GM18951 (cell line): ENCODE measurements around the gene PBX4.

Experiments
- POLR2A ChIP-seq: IDR thresholded peaks from 4 replicates; pipeline ENCODE4 v1.6.1; 2011; ENCODE audit warnings: mild to moderate bottlenecking; ENCODE audit not compliant: insufficient read length, insufficient read depth; ENCODE audit errors: extremely low read depth
- in situ Hi-C: fragments of 300-500 bp; cut with MboI; formaldehyde crosslinking; loops from one replicate; pipeline ENCODE4 v1.12.0; 2022; ENCODE audit warnings: low sequenced_read_pairs, mixed read lengths, inconsistent platforms; ENCODE audit not compliant: unreplicated experiment

Gene PBX4

GRCh38 chr19:19537075-19538048 is 81.1 kb downstream of the PBX4 start:
- in situ Hi-C loops: loop anchor here (25.0 kb wide), 1 partner anchor 425 kb away; no protein-coding TSS in a partner anchor
- TF ChIP-seq POLR2A: no peak

GRCh38 chr19:19535311-19536191 is 82.9 kb downstream of the PBX4 start:
- in situ Hi-C loops: loop anchor here (25.0 kb wide), 1 partner anchor 427 kb away; no protein-coding TSS in a partner anchor
- no peak for TF ChIP-seq POLR2A

- in situ Hi-C loops: loop anchor here (5.0 to 25.0 kb wide), 2 partner anchors 108 to 428 kb away; partner anchors contain the start of gene GMIP
- TF ChIP-seq POLR2A: no peak
Observed at GRCh38 chr19:19534556-19535265, 83.8 kb downstream of the PBX4 start.

GRCh38 chr19:19533841-19534240 is 84.6 kb downstream of the PBX4 start:
- in situ Hi-C loops: loop anchor here (5.0 to 25.0 kb wide), 2 partner anchors 108 to 428 kb away; partner anchors contain the start of gene GMIP
- TF ChIP-seq POLR2A: no peak

- TF ChIP-seq POLR2A: no peak
- in situ Hi-C loops: loop anchor here (5.0 to 25.0 kb wide), 2 partner anchors 109 to 429 kb away; partner anchors contain the start of gene GMIP
Observed at GRCh38 chr19:19532806-19533701, 85.4 kb downstream of the PBX4 start.

- in situ Hi-C loops: loop anchor here (5.0 to 25.0 kb wide), 2 partner anchors 110 to 430 kb away; partner anchors contain the start of gene GMIP
- peak; percentile 19 for TF ChIP-seq POLR2A
Observed at GRCh38 chr19:19531951-19532805, 86.3 kb downstream of the PBX4 start.

GRCh38 chr19:19530889-19531288 is 87.6 kb downstream of the PBX4 start:
- no peak for TF ChIP-seq POLR2A

GRCh38 chr19:19530423-19530804 is 88.1 kb downstream of the PBX4 start:
- no peak for TF ChIP-seq POLR2A
- in situ Hi-C loops: loop anchor here (5.0 to 25.0 kb wide), 2 partner anchors 112 to 432 kb away; partner anchors contain the start of gene GMIP

More at GRCh38 chr19:19530889-19531288, 87.6 kb downstream of the PBX4 start:
- in situ Hi-C loops: loop anchor here (5.0 to 25.0 kb wide), 2 partner anchors 111 to 431 kb away; partner anchors contain the start of gene GMIP

GRCh38 chr19:19529783-19530422 is 88.6 kb downstream of the PBX4 start:
- in situ Hi-C loops: loop anchor here (5.0 to 25.0 kb wide), 2 partner anchors 112 to 432 kb away; partner anchors contain the start of gene GMIP
- no peak for TF ChIP-seq POLR2A
